Upper lobe of left lung (tissue), 6 donors: Measurements from ENCODE around the gene TMEM87A. TPM values are rescaled to one million over a fixed set of nuclear protein-coding genes. Genes with fewer than 3 reads are reported as not detected.

Experiments used
- ATAC-seq, 2 donors: fragments of 200-7000 bp; cut with Tn5 transposase; one replicate each; pipeline ENCODE4 v1.9.1; 2022; ENCODE audit warnings: mild to moderate bottlenecking in 2 of 2, moderate library complexity in 2 of 2; ENCODE audit not compliant: low FRiP score in 2 of 2
- DNase-seq, 2 donors: peaks; one replicate each; pipeline ENCODE4 v3.0.0-alpha.2; 2019 to 2020
- H3K27ac ChIP-seq, 4 donors: fragments of 200-600 bp; sonication (generic); one replicate each; pipeline ENCODE4 v1.5.1; 2016 to 2019
- H3K27me3 ChIP-seq, 4 donors: fragments of 200-600 bp; sonication (generic); one replicate each; pipeline ENCODE4 v1.5.1; 2017 to 2019
- H3K36me3 ChIP-seq, 4 donors: fragments of 200-600 bp; sonication (generic); one replicate each; pipeline ENCODE4 v1.5.1; 2016 to 2019
- H3K4me1 ChIP-seq, 4 donors: fragments of 200-600 bp; sonication (generic); one replicate each; pipeline ENCODE4 v1.5.1; 2018 to 2019
- H3K4me3 ChIP-seq, 4 donors: fragments of 200-600 bp; sonication (generic); one replicate each; pipeline ENCODE4 v1.5.1; 2017 to 2019; ENCODE audit warnings: mild to moderate bottlenecking in 2 of 4, moderate library complexity in 1 of 4
- H3K9me3 ChIP-seq, 4 donors: fragments of 200-600 bp; sonication (generic); one replicate each; pipeline ENCODE4 v1.5.1; 2018 to 2019
- CTCF ChIP-seq, 6 experiments: fragments of 450-650 bp in 4 of 6; fragments of 200-600 bp in 2 of 6; sonication (generic) in 2 of 6; IDR thresholded peaks; one replicate each; pipeline ENCODE4 v1.5.1; 2016 to 2019; ENCODE audit warnings: antibody characterized with exemption in 6 of 6
- EP300 ChIP-seq, 4 donors: sonication (generic); formaldehyde crosslinking; IDR thresholded peaks; one replicate each; pipeline ENCODE4 v1.5.1; 2017; ENCODE audit warnings: antibody characterized with exemption in 4 of 4, control low read depth in 2 of 4
- POLR2A ChIP-seq, 4 donors: fragments of 450-650 bp; IDR thresholded peaks; one replicate each; pipeline ENCODE4 v1.5.1; 2016 to 2017; ENCODE audit warnings: antibody characterized with exemption in 4 of 4, mild to moderate bottlenecking in 2 of 4
- POLR2AphosphoS5 ChIP-seq, 2 donors: sonication (generic); formaldehyde crosslinking; IDR thresholded peaks; one replicate each; pipeline ENCODE4 v1.5.1; 2017; ENCODE audit warnings: antibody characterized with exemption in 2 of 2
- WGBS, 2 donors: methylation state at CpG; one replicate each; pipeline ENCODE4 v1.1.5; 2017 to 2018; 5-methylcytosine and 5-hydroxymethylcytosine counted together
- total RNA-seq, 6 donors: library from RNA; depleted of rRNA in 4 of 6; stranded (reverse); fragments of >200 nt in 4 of 6; gene quantifications; one replicate each; pipeline versions ENCODE4 v1.1.0 to v1.2.1, GENCODE V29; 2016 to 2021
- donor health status: DM: no; HTN: no; CAD: no; lungs with moderate emphysema.
- donor health status: DM: no; HTN: yes; CAD: no; lungs with severe emphysema.

Gene TMEM87A
- total RNA-seq, 6 donors from 2014 or later, result 50.2 to 242 (median 119) TPM

DNA sequence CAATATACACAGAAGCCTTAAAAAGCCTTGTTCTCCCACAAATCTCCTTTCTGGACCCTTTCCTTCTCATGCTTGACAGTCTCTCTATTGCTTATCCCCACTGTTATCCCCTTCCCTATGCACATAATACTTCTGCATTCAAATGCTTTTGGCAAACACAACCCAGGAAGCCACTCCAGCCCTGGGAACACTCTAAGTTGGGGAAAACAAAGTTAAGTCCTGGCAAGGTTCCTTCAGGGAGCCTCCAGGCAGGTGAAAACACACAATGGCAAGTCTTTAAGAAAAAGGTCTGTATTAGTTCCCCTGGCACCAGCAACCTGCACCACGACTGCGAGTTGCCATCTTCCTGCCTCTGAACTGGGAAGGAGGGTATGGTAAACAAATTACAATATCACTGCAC lies 19.9 kb downstream of the TMEM87A start:
- DNase-seq, result peak in 1 of 2 donors; percentile 69
- peaks cover 0 to 16% (median 0%) of the 10 kb centered on the region in 4 donors for H3K4me1 ChIP-seq
- H3K27ac ChIP-seq, result peak overlapping the region in 2 of 4 donors; percentile 10 to 36
- 63 to 74% methylated on average over 2 of the region's 2 CpGs for WGBS, 2 donors
- peak in 1 of 2 donors; percentile 37 for ATAC-seq
- H3K9me3 ChIP-seq, result no peaks in the 10 kb centered on the region
- no peak overlapping the region for H3K4me3 ChIP-seq
- TF ChIP-seq CTCF (IDR thresholded peaks at IDR 0.05), result no peak
- TF ChIP-seq EP300 (IDR thresholded peaks at IDR 0.05), result no peak
- TF ChIP-seq POLR2AphosphoS5 (IDR thresholded peaks at IDR 0.05), result no peak
- no peaks in the 10 kb centered on the region for H3K27me3 ChIP-seq
- H3K36me3 ChIP-seq, result peaks cover 13 to 56% (median 19%) of the 10 kb centered on the region in 4 donors

DNA sequence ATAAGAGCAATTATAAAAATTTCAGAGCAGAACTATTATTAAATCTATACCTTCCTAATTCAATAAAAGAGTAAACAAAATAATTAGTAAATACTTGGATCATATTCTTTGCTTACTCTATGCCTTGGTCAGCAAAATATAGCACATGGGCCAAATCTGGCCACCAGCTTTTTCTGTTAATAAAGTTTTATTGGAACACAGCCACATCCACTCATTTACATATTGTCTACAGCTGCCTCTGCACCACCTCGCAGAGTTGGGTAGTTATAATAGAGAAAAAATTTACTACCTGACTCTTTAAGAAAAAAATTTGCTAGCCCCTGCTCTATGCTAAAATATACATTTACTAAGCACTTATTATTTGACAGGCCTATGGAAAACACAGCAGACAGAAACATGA lies 32.4 kb downstream of the TMEM87A start:
- Histone ChIP-seq H3K27me3 (no peaks in the 10 kb centered on the region), H3K9me3 (no peaks in the 10 kb centered on the region), H3K4me1 (peaks cover 0 to 6% (median 2%) of the 10 kb centered on the region in 4 donors), H3K27ac (peak overlapping the region in 2 of 4 donors; percentile 3 to 11), H3K36me3 (peaks cover 12 to 75% (median 19%) of the 10 kb centered on the region in 4 donors), H3K4me3 (no peak overlapping the region)
- DNase-seq, result no peak
- no peak for TF ChIP-seq POLR2A (IDR thresholded peaks at IDR 0.05)
- TF ChIP-seq CTCF (IDR thresholded peaks at IDR 0.05), result no peak
- no peak for TF ChIP-seq EP300 (IDR thresholded peaks at IDR 0.05)
- TF ChIP-seq POLR2AphosphoS5 (IDR thresholded peaks at IDR 0.05), result no peak
- ATAC-seq, result no peak
- WGBS, 2 donors, result 91 to 93% methylated on average over 1 of the region's 1 CpG

GRCh38 chr15:42239528-42240182 lies 33.6 kb downstream of the TMEM87A start:
- DNase-seq, result peak in 1 of 2 donors; percentile 29
- TF ChIP-seq EP300 (IDR thresholded peaks at IDR 0.05) (peak in 3 of 4 donors; percentile 11 to 52 (median 28)), CTCF (IDR thresholded peaks at IDR 0.05) (no peak)

GRCh38 chr15:42233107-42233506 lies 40.1 kb downstream of the TMEM87A start:
- H3K27ac ChIP-seq, result peak overlapping the region in 1 of 4 donors; percentile 59
- H3K9me3 ChIP-seq, result no peaks in the 10 kb centered on the region
- ATAC-seq (no peak), DNase-seq (no peak)
- H3K36me3 ChIP-seq, result peaks cover 30 to 93% (median 35%) of the 10 kb centered on the region in 4 donors
- TF ChIP-seq POLR2AphosphoS5 (IDR thresholded peaks at IDR 0.05) (no peak), CTCF (IDR thresholded peaks at IDR 0.05) (no peak), EP300 (IDR thresholded peaks at IDR 0.05) (no peak), POLR2A (IDR thresholded peaks at IDR 0.05) (no peak)
- H3K4me3 ChIP-seq, result no peak overlapping the region
- H3K27me3 ChIP-seq, result no peaks in the 10 kb centered on the region
- WGBS, 2 donors, result 48 to 74% methylated on average over 2 of the region's 2 CpGs
- peaks cover 0 to 17% (median 3%) of the 10 kb centered on the region in 4 donors for H3K4me1 ChIP-seq

More at GRCh38 chr15:42239528-42240182, 33.6 kb downstream of the TMEM87A start:
- peak; percentile 58 to 91 for ATAC-seq
- no peak overlapping the region for H3K4me3 ChIP-seq
- peaks cover 0 to 6% (median 2%) of the 10 kb centered on the region in 4 donors for H3K4me1 ChIP-seq
- no peaks in the 10 kb centered on the region for H3K27me3 ChIP-seq
- no peaks in the 10 kb centered on the region for H3K9me3 ChIP-seq
- H3K36me3 ChIP-seq, result peaks cover 12 to 87% (median 25%) of the 10 kb centered on the region in 4 donors
- H3K27ac ChIP-seq, result peak overlapping the region in 3 of 4 donors; percentile 7 to 46 (median 40)

DNA sequence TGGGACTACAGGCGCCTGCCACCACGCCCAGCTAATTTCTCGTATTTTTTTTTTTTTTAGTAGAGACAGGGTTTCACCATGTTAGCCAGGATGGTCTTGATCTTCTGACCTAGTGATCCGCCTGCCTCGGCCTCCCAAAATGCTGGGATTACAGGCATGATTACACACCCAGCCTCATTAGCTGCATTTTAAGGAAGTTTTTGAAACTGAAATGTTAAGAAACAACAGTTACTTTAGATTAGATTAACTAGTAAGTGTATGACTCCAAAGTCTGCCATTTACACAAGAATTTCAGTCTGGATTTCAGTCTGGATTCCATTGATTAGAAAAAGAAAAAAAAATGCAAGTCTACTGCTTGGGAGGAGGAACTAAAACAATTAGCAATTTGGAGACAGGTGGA lies 40.6 kb downstream of the TMEM87A start:
- H3K9me3 ChIP-seq, result no peaks in the 10 kb centered on the region
- no peak for TF ChIP-seq CTCF (IDR thresholded peaks at IDR 0.05)
- TF ChIP-seq EP300 (IDR thresholded peaks at IDR 0.05), result no peak
- TF ChIP-seq POLR2A (IDR thresholded peaks at IDR 0.05), result no peak
- TF ChIP-seq POLR2AphosphoS5 (IDR thresholded peaks at IDR 0.05), result no peak
- WGBS, 2 donors, result 66 to 71% methylated on average over 5 of the region's 5 CpGs
- peak overlapping the region in 1 of 4 donors; percentile 59 for H3K27ac ChIP-seq
- H3K36me3 ChIP-seq, result peaks cover 30 to 93% (median 36%) of the 10 kb centered on the region in 4 donors
- no peak for ATAC-seq
- H3K27me3 ChIP-seq, result no peaks in the 10 kb centered on the region
- DNase-seq, result no peak
- peaks cover 0 to 17% (median 3%) of the 10 kb centered on the region in 4 donors for H3K4me1 ChIP-seq
- H3K4me3 ChIP-seq, result no peak overlapping the region
